A375 (cell line): ENCODE data around the gene LIPH. TPM values are rescaled to one million over a fixed set of nuclear protein-coding genes. Genes with fewer than 3 reads are reported as not detected.

Experiments used
- total RNA-seq: library from RNA; depleted of rRNA; stranded (reverse); fragments of >200 nt; shearing (Covaris generic); gene quantifications from 2 replicates; pipeline ENCODE4 v1.2.3, GENCODE V29; 2014; rRNA removed

The LIPH gene
- total RNA-seq = 0.04 TPM in 1 of 2 replicates, not detected in the other

DNA sequence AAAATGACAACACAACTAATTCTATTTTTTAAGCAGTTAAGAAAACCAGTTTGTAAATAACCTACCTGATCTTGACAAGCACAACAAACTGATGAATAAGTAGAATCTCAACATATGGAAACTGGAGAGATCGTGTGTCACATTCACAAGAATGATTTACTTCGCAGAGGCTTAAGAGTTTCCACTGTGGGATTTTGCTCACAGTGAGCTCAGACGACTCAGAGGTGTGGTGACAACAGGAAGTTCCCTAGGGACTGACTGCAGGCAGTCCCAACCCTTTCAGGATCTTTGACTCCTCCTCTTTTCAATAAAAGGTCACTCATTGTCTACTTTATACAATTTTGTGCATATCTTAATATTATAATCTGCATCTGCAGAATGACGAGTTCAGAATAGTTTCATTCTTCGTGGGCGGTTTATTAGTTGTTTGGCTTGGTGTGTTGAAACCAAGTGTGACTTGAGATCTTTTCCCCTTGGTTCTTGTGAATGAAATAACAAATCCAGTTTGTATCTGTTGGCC lies at the start of gene LIPH:
TSS of gene LIPH (minus strand) at position 231 of the 520 bp plus-strand sequence. CDS start at position 114, 117 bp downstream.

DNA sequence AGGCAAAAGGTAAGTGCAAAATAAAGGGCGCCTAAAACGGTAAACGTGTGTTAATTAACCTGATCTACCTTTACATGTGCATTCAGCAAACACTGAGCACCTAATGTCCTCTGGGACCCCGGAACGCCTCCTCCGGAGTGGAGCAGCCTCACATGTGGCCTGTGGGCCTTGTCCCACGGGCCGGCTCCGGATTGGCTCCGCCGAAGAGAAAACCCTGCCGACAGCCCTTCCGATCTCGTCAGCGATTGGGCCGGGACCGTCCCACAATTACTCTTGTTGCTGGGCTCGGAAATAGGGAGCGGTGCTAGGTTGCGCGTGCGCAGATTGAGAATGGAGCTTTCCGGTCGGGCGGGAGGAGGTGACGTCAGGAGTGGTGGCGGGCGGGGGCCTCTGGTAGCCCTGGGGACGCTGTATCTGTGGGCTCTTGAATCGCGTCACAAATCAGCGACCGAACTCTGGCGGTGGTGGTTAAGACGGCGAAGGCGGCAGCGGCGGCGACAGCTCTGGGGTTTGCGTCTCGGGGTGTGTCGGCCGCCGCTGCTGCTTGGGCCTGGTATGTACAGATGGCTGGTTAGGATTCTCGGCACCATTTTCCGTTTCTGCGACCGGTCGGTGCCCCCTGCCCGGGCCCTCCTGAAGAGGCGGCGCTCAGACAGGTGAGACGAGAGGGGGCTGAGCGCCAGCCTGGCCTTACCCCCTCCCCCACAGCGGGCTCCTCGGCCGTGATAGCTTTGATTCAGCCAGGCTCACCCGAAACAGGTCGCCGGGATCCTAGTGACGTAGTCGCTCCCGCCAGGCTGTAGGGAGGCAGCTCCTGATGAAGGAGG lies 33.7 kb upstream of the LIPH start, which contains the start of gene SENP2:
TSS of gene SENP2 (plus strand) at position 437 of the 827 bp plus-strand sequence. CDS start at position 556, 119 bp downstream.

DNA sequence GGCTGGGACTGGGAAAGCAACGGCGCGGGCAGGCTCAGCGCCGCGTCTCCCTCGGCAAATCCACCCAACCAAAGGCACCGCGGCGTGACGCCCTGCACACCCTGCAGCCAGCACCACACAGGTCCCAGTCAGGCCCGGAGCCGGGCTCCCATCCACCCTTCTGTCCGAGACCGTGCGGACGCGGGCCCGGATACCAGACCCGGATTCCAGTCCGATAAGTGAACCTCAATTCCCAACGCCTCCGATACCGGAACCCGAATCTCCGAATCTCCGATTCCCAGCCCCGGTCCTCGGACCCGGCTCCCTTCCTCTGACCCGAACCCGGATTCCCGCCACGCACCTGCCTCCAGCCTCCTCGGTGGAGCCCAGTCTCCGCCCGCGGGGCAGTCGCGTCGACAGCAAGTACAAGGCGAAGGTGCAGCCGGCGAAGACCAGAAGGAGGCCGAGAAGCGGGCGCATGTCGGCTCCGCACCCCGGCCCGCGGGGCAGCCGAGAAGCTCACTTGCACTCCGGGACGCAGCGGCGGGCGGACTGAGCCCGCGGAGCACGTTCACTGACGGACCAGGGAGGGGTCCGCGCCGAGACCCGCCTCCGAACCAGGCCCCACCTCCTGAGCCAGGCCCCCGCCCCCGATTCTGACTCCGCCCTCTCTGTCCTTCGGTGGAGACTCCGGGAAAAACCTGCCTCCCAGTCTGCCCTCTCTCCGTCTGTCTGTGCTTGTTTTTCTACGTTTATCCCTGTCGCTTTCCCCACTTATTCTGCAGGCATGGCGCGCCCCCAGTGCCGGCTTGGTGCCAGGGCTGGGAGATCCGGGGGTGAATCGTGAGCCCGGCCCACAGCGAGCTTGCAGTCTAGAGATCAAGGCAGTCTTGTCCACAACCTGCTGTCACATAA lies 53.6 kb downstream of the LIPH start, which contains the start of gene TMEM41A:
TSS of gene TMEM41A (minus strand) at position 533 of the 894 bp plus-strand sequence. CDS start at position 459, 74 bp downstream.

Other genes with a start within 250 kb of the LIPH start
- 7.1 and 8.2 TPM in 2 replicates for gene MAP3K13, start 189.5 kb downstream of the LIPH start, total RNA-seq
- gene TMEM41A, start 53.6 kb downstream of the LIPH start, total RNA-seq = 7.7 and 9.1 TPM in 2 replicates
- 36.2 and 42.7 TPM in 2 replicates for gene SENP2, start 33.7 kb upstream of the LIPH start, total RNA-seq